DND-41 (cell line): ENCODE results near the gene HOXD12.

Experiments
- ATAC-seq: fragments of 200-7000 bp; cut with Tn5 transposase; 3 replicates; pipeline ENCODE4 v1.9.1; 2021; ENCODE audit warnings: low read depth; ENCODE audit not compliant: insufficient read depth
- DNase-seq: peaks from one replicate; pipeline ENCODE4 v3.0.0-alpha.2; 2020
- H2AFZ ChIP-seq: 2 replicates; pipeline ENCODE4 v1.6.0; 2012; ENCODE audit warnings: low read depth, low read length
- H3K27ac ChIP-seq: 2 replicates; pipeline ENCODE4 v1.5.1; 2012; ENCODE audit warnings: low read length, inconsistent platforms
- H3K27me3 ChIP-seq: fragments of 200-600 bp; sonication (generic); 2 replicates; pipeline ENCODE4 v1.6.0; 2012; ENCODE audit warnings: low read length, mild to moderate bottlenecking, inconsistent platforms; ENCODE audit not compliant: insufficient read depth, poor library complexity
- H3K36me3 ChIP-seq: 2 replicates; pipeline ENCODE4 v1.5.1; 2012; ENCODE audit warnings: low read length, inconsistent platforms; ENCODE audit not compliant: insufficient read depth
- H3K4me1 ChIP-seq: 2 replicates; pipeline ENCODE4 v1.5.1; 2012; ENCODE audit warnings: mild to moderate bottlenecking, low read length; ENCODE audit not compliant: insufficient read depth
- H3K4me2 ChIP-seq: 2 replicates; pipeline ENCODE4 v1.6.0; 2012; ENCODE audit warnings: mild to moderate bottlenecking, moderate library complexity, low read length, inconsistent platforms; ENCODE audit not compliant: insufficient read depth
- H3K4me3 ChIP-seq, 2 experiments: fragments of 200-600 bp in 1 of 2; shearing (Covaris generic) in 1 of 2; 2 replicates each; pipeline ENCODE4 v1.5.1; 2012 to 2016; ENCODE audit warnings: inconsistent platforms in 2 of 2, low read length in 2 of 2, mild to moderate bottlenecking in 2 of 2, low read depth in 1 of 2, moderate library complexity in 1 of 2
- H3K79me2 ChIP-seq: 2 replicates; pipeline ENCODE4 v1.6.0; 2012; ENCODE audit warnings: low read length, inconsistent platforms; ENCODE audit not compliant: insufficient read depth
- H3K9ac ChIP-seq: 2 replicates; pipeline ENCODE4 v1.6.0; 2012; ENCODE audit warnings: low read depth, mild to moderate bottlenecking, inconsistent platforms, low read length, moderate library complexity
- H3K9me3 ChIP-seq: 2 replicates; pipeline ENCODE4 v1.5.1; 2012; ENCODE audit warnings: low read length, moderate library complexity, mild to moderate bottlenecking, inconsistent platforms; ENCODE audit not compliant: insufficient read depth, severe bottlenecking
- H4K20me1 ChIP-seq: 2 replicates; pipeline ENCODE4 v1.6.0; 2012; ENCODE audit warnings: low read length; ENCODE audit not compliant: insufficient read depth
- CTCF ChIP-seq: IDR thresholded peaks from 2 replicates; pipeline ENCODE4 v1.5.1; 2012; ENCODE audit warnings: borderline replicate concordance, low read length, moderate library complexity, mild to moderate bottlenecking; ENCODE audit not compliant: poor library complexity, severe bottlenecking; ENCODE audit errors: extremely low read depth
- EZH2 ChIP-seq: IDR thresholded peaks from 3 replicates; pipeline ENCODE4 v1.6.1; 2012; ENCODE audit warnings: borderline replicate concordance, low read depth, mild to moderate bottlenecking, moderate library complexity, low read length, inconsistent platforms; ENCODE audit not compliant: severe bottlenecking

Gene HOXD12

GRCh38 chr2:176096986-176097819 lies 2.4 kb upstream of the HOXD12 start:
- H3K4me2 ChIP-seq: peak overlapping the region; percentile 74
- no peaks in the 10 kb centered on the region for H3K9me3 ChIP-seq
- H2AFZ ChIP-seq: peak overlapping the region; percentile 90
- DNase-seq: peak; percentile 86
- peaks cover 44% of the 10 kb centered on the region for H3K4me1 ChIP-seq
- no peaks in the 10 kb centered on the region for H3K36me3 ChIP-seq
- peaks cover 26% of the 10 kb centered on the region for H3K79me2 ChIP-seq
- H3K9ac ChIP-seq: peak overlapping the region; percentile 89
- no peaks in the 10 kb centered on the region for H4K20me1 ChIP-seq
- H3K27ac ChIP-seq: peak overlapping the region; percentile 92
- peak; percentile 91 for TF ChIP-seq CTCF
- TF ChIP-seq EZH2: no peak
- peak; percentile 82 for ATAC-seq
- H3K27me3 ChIP-seq: no peaks in the 10 kb centered on the region
- H3K4me3 ChIP-seq: peak overlapping the region; percentile 17 to 57

- Histone ChIP-seq H3K9me3 (no peaks in the 10 kb centered on the region), H3K4me3 (peak overlapping the region; percentile 17 to 57; a peak in 3 of 4 replicates), H3K36me3 (no peaks in the 10 kb centered on the region), H3K4me1 (peaks cover 44% of the 10 kb centered on the region), H2AFZ (peak overlapping the region; percentile 90), H3K79me2 (peaks cover 26% of the 10 kb centered on the region), H4K20me1 (no peaks in the 10 kb centered on the region), H3K4me2 (peak overlapping the region; percentile 74), H3K27me3 (no peaks in the 10 kb centered on the region), H3K27ac (peak overlapping the region; percentile 92), H3K9ac (peak overlapping the region; percentile 89)
- no peak for ATAC-seq
- no peak for TF ChIP-seq EZH2
- TF ChIP-seq CTCF: no peak
- no peak for DNase-seq
These were observed 1.7 kb upstream of the HOXD12 start for GRCh38 chr2:176097820-176098365.

- Histone ChIP-seq H3K79me2 (peaks cover 21% of the 10 kb centered on the region), H3K27me3 (no peaks in the 10 kb centered on the region), H3K9ac (peak overlapping the region; percentile 89; the same call in 1 of the 2 replicates), H3K4me1 (peaks cover 39% of the 10 kb centered on the region), H2AFZ (peak overlapping the region; percentile 90; the same call in 1 of the 2 replicates), H3K9me3 (no peaks in the 10 kb centered on the region), H3K36me3 (no peaks in the 10 kb centered on the region), H3K4me3 (peak overlapping the region in 1 of 2 experiments; percentile 57; a peak in 1 of 4 replicates), H3K27ac (peak overlapping the region; percentile 92), H4K20me1 (no peaks in the 10 kb centered on the region), H3K4me2 (peak overlapping the region; percentile 74; the same call in 1 of the 2 replicates)
- TF ChIP-seq CTCF: no peak
- no peak for TF ChIP-seq EZH2
- ATAC-seq: no peak
- DNase-seq: no peak
These were observed 1.0 kb upstream of the HOXD12 start for GRCh38 chr2:176098366-176099158.
